MM.1S (cell line): ENCODE data around the gene ACBD6.

Experiments used
- EZH2 ChIP-seq: fragments of 300-600 bp; sonication (generic); optimal IDR thresholded peaks from 2 replicates; pipeline ENCODE3; 2017; ENCODE audit warnings: low read depth, mild to moderate bottlenecking, antibody characterized with exemption, low read length, mixed read lengths
- TF ChIP-seq, protein P1 (sequence below): fragments of 300-600 bp; sonication (generic); IDR thresholded peaks from 2 replicates; pipeline ENCODE4 v1.5.1; 2016; ENCODE audit warnings: antibody characterized with exemption, low read length, mixed read lengths

DNA sequence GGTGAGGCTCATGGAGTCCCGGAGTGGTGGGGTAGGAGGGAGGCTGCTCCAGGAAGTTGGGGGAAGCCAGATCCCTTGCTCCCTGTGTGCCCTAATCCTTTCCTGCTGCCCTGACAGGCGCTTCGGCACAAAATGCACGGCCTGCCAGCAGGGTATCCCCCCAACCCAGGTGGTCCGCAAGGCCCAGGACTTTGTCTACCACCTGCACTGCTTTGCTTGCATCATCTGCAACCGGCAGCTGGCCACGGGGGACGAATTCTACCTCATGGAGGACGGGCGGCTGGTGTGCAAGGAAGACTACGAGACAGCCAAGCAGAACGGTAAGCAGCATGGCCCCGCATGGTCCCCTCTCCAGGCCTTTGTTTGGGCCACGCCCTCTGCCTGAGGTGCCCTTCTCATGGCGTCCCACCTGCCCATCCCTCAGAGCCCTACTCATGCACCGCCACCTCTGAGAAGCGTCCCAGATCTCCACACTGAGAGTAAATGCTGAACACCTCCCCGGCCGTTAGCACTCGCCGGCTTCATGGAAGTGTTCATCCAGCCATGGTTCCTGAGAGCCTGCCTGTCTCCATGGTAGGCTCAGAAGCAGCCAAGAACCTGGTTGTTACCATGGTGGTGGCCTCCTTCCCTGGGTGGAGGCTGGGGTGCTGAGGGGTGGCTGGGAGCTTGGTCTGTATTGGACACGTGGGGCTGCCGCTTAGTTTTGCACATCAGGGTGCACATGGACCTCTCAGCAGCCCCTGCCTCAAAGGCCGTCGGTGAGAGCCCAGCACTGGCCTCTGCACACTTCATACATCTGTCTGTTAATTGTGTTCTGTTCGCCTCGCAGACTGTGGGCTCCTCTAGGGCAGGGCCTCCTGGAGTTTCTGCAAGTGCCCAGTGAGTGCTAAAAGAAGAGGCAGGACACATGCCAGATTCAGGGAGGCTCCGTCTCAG, 235.8 kb downstream of the ACBD6 start:
- TF ChIP-seq, protein P1, sequence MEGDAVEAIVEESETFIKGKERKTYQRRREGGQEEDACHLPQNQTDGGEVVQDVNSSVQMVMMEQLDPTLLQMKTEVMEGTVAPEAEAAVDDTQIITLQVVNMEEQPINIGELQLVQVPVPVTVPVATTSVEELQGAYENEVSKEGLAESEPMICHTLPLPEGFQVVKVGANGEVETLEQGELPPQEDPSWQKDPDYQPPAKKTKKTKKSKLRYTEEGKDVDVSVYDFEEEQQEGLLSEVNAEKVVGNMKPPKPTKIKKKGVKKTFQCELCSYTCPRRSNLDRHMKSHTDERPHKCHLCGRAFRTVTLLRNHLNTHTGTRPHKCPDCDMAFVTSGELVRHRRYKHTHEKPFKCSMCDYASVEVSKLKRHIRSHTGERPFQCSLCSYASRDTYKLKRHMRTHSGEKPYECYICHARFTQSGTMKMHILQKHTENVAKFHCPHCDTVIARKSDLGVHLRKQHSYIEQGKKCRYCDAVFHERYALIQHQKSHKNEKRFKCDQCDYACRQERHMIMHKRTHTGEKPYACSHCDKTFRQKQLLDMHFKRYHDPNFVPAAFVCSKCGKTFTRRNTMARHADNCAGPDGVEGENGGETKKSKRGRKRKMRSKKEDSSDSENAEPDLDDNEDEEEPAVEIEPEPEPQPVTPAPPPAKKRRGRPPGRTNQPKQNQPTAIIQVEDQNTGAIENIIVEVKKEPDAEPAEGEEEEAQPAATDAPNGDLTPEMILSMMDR, result no peak
- no peak for TF ChIP-seq EZH2
